GOT3 (cell line): ENCODE results near the gene GGN.
"Not testable (repeated sequence)": the region's sequence is repeated elsewhere in the genome, so short reads cannot be mapped to it uniquely, and the experiment has no call there.

Experiments used
- DNase-seq: peaks from one replicate; lab custom pipeline; 2025; ENCODE audit warnings: mixed read lengths; lab: John Stamatoyannopoulos, UW

Gene GGN

DNA sequence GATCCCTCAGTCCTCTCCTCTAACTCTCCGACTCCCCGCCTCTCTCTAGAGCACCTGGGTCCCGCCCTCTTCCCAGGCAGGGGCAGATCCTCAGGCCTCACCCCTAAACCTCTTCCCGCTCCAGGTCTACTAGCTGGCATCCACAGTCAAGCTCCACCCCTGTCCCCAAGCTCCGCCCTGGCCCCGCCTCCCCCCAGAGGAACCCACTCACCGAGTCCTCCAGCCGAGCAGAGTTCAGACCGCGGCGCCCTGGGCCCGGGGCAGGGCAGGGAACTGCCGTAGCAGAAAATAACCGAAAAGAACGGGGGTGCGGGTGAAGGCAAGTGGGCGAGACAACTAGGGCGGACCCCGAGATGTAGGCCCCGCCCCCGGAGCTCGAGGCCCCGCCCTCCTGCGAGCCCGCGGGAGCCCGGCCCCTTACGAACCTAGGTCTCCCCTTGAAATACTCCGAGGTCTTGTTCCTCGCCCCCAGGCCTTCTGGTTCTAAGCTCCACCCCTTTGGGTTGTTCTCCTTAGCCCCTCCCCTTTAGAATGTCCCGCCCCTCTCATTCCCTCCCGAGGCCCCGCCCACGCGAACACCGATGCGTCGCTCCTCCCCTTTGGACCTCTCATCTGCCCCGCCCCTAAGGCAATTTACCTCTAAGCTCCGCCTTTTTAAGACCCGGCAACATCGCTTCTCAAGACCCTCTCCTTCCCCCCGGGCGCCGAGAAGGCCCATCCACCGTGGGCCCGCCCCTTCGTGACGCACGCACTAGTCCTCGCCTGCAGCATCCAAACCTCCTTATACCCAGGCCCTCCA lies at the start of gene GGN:
Gene GGN, minus strand, starts transcription at position 485 of the 799 bp plus-strand sequence. CDS start 773 bp downstream, outside the sequence.
- peak; percentile 89 for DNase-seq

DNA sequence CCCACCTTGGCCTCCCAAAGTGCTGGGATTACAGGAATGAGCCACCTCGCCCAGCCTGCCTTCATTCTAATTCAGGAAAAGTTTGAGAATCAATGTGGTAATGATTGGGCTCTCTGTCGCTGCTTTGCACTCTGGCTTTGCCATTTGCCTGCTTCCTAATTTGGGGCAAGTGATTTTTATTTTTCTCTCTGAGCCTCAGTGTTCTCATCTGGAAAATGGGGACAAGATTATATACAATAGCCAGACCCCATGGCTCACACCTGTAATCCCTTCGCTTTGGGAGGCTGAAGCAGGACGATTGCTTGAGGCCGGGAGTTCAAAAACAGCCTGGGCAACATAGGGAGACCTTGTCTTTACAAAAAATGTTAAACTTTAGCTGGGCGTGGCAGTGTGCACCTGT lies 49.5 kb upstream of the GGN start:
- no peak for DNase-seq

GRCh38 chr19:38434549-38435051 lies 46.8 kb upstream of the GGN start:
- no peak for DNase-seq

DNA sequence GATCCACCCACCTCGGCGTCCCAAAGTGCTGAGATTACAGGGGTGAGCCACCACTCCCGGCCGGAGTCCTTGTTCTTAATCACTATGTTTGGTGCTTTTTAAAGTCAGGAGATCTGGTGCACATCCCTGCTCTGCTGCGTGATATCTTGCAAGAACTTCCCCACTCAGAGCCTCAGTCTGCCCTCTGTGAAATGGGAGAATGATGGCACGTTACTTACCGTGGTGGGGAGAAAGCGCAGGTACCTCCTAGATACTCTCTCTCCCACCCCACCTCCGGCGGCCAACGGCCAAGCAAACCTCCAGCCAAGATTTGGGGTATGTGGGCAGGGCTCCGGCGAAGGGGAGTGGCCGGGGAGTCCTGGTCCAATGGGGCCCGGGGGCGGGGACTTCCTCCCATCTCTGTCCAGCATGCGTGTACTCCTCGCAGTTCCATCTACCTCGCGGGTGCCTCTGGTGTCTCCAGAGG lies 45.5 kb upstream of the GGN start, which contains the start of gene RYR1:
Gene RYR1, plus strand, starts transcription at position 424 of the 466 bp plus-strand sequence. CDS start 139 bp downstream, outside the sequence.
- DNase-seq, result no peak

- DNase-seq, result no peak
These were observed 43.1 kb upstream of the GGN start for GRCh38 chr19:38430931-38431330.

- no peak for DNase-seq
These were observed 42.0 kb upstream of the GGN start for GRCh38 chr19:38429811-38430156.

GRCh38 chr19:38429055-38429810 lies 41.4 kb upstream of the GGN start:
- DNase-seq, result no peak

DNA sequence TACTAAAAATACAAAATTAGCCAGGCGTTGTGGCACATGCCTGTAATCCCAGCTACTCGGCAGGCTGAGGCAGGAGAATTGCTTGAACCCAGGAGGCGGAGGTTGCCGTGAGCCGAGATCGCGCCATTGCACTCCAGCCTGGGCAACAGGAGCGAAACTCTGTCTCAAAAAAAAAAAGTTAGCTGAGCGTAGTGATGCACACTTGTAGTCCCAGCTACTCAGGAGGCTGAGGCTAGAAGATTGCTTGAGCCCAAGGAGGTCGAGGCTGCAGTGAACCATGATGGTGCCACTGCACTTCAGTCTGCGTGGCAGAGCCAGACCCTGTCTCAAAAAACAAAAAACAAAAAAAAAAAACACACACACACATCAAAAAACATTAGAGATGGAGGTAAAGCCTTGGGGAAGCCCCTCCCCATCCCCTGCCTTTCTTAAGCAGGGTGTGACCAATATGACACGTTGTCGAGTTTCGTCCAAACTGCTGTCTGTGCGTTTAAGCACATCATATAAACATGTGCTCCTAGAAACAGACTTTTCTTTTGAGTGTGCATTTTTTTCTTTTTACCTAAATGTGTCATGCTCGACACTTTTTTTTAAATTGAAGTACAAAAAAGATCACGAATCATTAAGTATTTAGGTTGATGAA lies 39.3 kb upstream of the GGN start:
- not testable (repeated sequence) for DNase-seq

DNA sequence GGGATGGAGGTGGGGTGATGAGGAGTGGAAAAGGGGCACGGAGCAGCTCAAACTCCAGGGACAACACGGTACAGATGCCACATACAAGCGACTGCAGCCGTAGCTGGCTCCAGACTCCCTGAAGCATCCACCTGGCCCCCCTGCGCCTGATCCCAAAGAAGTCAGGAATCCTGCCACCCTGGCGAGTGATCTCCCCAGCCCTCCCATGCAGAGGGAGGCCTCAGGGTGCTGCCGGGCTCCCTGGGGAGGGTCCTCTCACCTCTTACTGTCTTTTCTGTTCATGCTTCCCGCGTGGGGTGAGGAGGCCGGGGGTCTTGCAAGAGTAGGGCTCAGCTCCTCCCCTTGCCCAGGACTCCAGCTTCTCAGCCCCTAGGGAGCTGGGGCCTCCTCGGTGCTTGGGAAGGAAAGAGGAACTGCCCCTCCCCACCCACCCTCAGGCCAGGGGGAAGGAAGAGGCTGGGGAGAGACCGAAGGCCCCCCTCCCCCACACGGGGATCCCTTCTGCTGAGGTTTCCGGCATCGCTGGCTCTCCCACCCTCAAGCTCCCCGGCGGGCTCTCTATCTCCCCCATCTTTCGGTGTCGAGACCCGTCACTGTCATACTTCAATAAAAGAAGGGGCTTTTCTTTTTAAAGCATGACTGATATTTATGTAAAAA lies 38.1 kb upstream of the GGN start, which contains the start of gene RASGRP4:
Gene RASGRP4, minus strand, starts transcription at position 410 of the 657 bp plus-strand sequence. Its CDS starts 128 bp downstream, at position 282.
- DNase-seq, result no peak

- no peak for DNase-seq
These were observed 37.5 kb upstream of the GGN start for GRCh38 chr19:38425222-38425809.

GRCh38 chr19:38424272-38424671 lies 36.4 kb upstream of the GGN start:
- DNase-seq, result no peak

DNA sequence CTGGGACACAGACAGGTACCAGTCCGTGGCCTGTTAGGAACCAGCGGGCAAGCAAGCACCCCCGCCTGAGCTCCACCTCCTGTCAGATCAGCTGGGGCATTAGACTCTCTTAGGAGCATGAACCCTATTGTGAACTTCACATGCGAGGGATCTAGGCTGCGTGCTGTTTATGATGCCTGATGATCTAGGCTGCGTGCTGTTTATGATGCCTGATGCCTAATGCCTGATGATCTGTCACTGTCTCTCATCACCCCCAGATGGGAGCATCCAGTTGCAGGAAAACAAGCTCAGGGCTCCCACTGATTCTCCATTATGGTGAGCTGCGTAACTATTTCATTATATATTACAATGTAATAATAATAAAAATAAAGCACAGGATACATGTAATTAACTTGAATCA lies 34.6 kb upstream of the GGN start:
- DNase-seq, result no peak

GRCh38 chr19:38421856-38422255 lies 34.0 kb upstream of the GGN start:
- DNase-seq, result no peak

DNA sequence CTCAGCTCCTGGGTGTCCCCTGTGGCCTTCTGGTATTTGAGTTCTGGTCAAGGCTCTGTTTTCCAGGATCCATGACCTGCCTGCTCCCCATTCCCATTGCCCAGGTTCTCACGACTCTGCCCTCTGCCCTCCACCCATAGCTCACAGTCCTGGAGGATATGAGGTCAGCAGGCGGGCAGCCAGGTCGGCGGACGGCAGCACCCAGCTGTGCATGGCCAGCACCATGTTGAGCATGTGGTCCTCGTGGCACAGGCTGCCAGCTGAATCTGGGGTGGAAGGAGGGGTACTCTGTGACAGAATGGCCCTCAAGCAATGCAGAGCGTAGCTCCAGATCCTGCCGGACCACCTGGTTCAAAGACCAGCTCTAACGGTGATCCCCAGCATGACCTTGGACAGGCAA lies 33.1 kb upstream of the GGN start:
- no peak for DNase-seq

GRCh38 chr19:38417544-38418506 lies 30.0 kb upstream of the GGN start:
- no peak for DNase-seq

DNA sequence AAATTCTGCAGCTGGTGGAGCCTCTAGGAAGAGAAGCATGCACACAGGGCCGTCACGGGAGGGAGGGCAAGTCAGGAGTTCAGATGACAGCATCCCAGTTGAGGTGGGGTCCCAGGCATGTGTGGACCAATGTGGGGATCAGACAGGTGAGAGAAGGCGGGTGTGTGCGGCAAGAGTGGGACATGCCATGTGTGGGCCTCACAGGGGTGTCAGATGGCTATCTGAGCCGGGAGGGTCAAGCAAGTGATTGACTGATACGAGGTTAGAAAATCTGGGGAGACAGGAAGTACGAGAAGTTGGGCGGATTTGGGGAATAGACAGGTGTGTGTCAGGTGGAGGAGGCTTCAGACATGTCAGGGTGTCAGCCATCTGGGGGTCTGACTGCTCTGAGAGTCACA lies 29.3 kb upstream of the GGN start:
- no peak for DNase-seq

DNA sequence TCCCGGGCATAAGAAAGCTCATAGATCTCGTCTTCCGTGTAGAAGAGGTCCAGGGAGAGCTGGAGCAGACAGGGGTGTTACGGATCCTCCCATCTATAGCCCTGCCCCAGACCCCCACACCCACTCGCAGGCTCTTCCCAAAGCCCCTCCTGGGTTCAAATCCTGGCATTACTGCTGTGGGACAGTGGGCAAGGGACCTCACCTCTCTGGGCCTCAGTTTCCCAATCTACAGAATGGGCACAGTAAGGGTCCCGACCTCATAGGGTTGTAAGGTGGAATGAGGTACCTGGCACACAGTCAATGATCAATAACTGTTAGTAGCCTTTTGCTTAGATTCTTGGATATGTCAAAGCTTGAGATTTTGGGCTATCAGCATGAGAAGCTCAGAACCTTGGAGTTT lies 25.6 kb upstream of the GGN start:
- DNase-seq, result no peak

DNA sequence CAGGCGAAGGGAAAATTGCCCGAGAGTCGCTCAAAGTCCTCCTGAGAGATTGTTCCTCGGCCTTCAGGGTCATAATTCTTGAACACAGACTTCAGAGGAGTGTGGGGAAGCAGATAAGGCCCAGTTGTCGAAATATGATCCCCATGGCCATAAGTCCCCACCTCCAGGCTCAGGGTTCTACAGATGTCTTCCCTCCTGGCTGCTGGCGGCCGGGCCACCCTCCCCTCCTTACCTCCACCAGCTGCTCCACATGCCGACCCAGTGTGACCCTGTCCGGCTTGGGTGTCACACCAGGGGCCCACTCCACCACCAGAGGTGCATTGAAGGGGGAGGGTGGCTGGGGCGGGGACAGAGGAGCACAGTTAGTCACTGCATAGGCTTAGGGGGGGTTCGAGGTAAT lies 25.1 kb upstream of the GGN start:
- DNase-seq, result no peak

DNA sequence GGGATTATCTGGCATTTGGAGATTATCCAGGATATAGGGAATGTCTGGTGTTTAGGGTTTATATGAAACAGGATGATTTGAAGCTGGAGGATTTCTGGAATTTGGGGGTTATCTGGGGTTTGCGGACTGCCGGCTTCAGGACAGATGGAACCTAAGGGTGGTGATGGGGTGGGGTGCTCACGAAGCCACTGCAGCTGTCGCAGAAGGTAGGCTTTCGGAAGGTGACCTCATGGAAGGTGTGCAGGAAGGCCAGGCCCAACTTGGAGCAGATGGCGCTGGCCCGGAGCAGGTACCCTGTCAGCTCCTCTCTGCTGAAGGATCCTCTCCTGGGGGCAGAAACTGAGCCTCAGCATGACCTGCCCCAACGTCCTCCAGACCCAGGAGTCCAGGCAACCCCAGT lies 24.7 kb upstream of the GGN start:
- no peak for DNase-seq

DNA sequence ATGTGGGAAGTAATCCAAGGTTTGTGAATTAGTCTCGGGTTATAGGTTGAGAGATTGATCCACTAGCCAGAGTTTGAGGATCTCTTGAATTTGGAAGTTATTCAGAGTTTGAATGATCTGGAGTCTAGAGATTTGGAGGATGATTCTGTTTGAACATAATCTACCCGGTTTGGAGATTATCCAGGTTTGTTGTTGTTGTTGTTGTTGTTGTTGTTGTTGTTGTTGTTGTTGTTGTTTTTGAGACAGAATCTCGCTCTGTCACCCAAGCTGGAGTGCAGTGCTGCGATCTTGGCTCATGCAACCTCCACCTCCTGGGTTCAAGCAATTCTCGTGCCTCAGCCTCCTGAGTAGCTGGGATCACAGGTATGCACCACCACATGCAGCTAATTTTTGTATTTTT lies 24.1 kb upstream of the GGN start:
- DNase-seq, result not testable (repeated sequence)
